GM18951 (cell line): ENCODE data around the gene RNF180.

ENCODE experiments used
- POLR2A ChIP-seq: IDR thresholded peaks from 4 replicates; pipeline ENCODE4 v1.6.1; 2011; ENCODE audit warnings: mild to moderate bottlenecking; ENCODE audit not compliant: insufficient read length, insufficient read depth; ENCODE audit errors: extremely low read depth
- in situ Hi-C: fragments of 300-500 bp; cut with MboI; formaldehyde crosslinking; loops from one replicate; pipeline ENCODE4 v1.12.0; 2022; ENCODE audit warnings: low sequenced_read_pairs, mixed read lengths, inconsistent platforms; ENCODE audit not compliant: unreplicated experiment

Gene RNF180

DNA sequence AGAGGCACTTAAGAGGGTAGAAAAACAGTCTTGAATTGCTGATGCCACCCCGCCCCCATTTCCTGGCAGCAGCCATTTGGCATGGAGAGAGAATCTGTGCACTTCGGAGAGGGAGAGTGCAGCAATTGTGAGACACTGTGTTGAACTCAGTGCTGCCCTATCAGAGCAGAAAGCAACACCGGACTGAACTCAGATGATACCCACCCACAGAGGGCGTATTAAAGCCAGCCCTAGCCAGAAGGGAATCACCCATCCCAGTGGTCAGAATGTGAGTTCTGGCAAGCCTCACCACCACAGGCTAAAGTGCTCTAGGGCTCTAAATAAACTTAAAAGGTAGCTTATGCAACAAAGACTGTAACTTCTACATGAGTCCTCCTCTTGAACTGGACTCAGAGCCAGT, 251.7 kb downstream of the RNF180 start:
- no peak for TF ChIP-seq POLR2A
- in situ Hi-C loops: no loop called here

DNA sequence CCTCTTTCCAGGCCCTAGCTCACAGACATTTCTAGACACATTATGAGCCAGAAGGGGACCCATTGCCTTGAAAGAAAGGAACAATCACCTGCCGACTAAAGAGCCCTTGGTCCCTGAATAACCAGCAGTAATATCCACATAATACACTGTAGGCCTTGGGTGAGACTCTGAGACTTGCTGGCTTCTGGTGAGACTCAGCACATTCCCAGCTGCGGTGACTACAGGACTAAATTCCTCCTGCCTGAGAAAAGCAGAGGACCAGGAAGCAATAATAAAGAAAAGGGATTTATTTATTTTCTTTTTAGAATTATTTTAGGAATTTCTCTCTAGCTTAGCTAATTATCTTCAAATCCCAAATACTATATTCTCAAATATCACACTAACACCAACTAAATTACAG, 252.4 kb downstream of the RNF180 start:
- TF ChIP-seq POLR2A: no peak

More for the DNA sequence above, 252.4 kb downstream of the RNF180 start:
- in situ Hi-C loops: no loop called here
